Measurements from ENCODE around the gene CHST15.

The CHST15 gene

GRCh38 chr10:123999956-124000615 lies 93.3 kb downstream of the CHST15 start:
- Histone ChIP-seq H3K4me3 (no peak overlapping the region), H3K27me3 (ENCODE audit: low read depth) (no peaks in the 10 kb centered on the region), H3K36me3 (replicated peaks) (no peaks in the 10 kb centered on the region), H3K4me1 (no peaks in the 10 kb centered on the region; the same call in 1 of the 2 replicates), H3K9me3 (no peaks in the 10 kb centered on the region)
- in situ Hi-C loops (cut with MboI; ENCODE audit: low sequenced_read_pairs) = loop anchor here (5.0 kb wide), 1 partner anchor 387 kb away; no protein-coding TSS in a partner anchor
- DNase-seq (ENCODE audit: low spot score in 2 of 2) = no peak

GRCh38 chr10:123999261-123999660 lies 94.1 kb downstream of the CHST15 start:
- DNase-seq (ENCODE audit: low spot score in 2 of 2) = no peak
- Histone ChIP-seq H3K4me3 (no peak overlapping the region), H3K9me3 (no peaks in the 10 kb centered on the region), H3K4me1 (peaks cover 3% of the 10 kb centered on the region), H3K36me3 (replicated peaks) (no peaks in the 10 kb centered on the region), H3K27me3 (ENCODE audit: low read depth) (no peaks in the 10 kb centered on the region)
- in situ Hi-C loops (cut with MboI; ENCODE audit: low sequenced_read_pairs) = loop anchor here (5.0 kb wide), 1 partner anchor 388 kb away; no protein-coding TSS in a partner anchor

- DNase-seq (ENCODE audit: low spot score in 2 of 2) = no peak
- H3K4me1 ChIP-seq = peaks cover 3% of the 10 kb centered on the region
- no peaks in the 10 kb centered on the region for H3K27me3 ChIP-seq (ENCODE audit: low read depth)
- no peaks in the 10 kb centered on the region for H3K9me3 ChIP-seq
- in situ Hi-C loops (cut with MboI; ENCODE audit: low sequenced_read_pairs) = loop anchor here (5.0 kb wide), 1 partner anchor 389 kb away; no protein-coding TSS in a partner anchor
- no peaks in the 10 kb centered on the region for H3K36me3 ChIP-seq (replicated peaks)
- H3K4me3 ChIP-seq = no peak overlapping the region
These were observed 94.9 kb downstream of the CHST15 start for GRCh38 chr10:123998197-123999141.

- in situ Hi-C loops (cut with MboI; ENCODE audit: low sequenced_read_pairs) = loop anchor here (5.0 kb wide), 1 partner anchor 390 kb away; no protein-coding TSS in a partner anchor
- H3K36me3 ChIP-seq (replicated peaks) = no peaks in the 10 kb centered on the region
- no peak overlapping the region for H3K4me3 ChIP-seq
- no peak for DNase-seq (ENCODE audit: low spot score in 2 of 2)
- H3K9me3 ChIP-seq = no peaks in the 10 kb centered on the region
- peaks cover 3% of the 10 kb centered on the region for H3K4me1 ChIP-seq
- no peaks in the 10 kb centered on the region for H3K27me3 ChIP-seq (ENCODE audit: low read depth)
These were observed 95.8 kb downstream of the CHST15 start for GRCh38 chr10:123997486-123998196.

- in situ Hi-C loops (cut with MboI; ENCODE audit: low sequenced_read_pairs) = loop anchor here (5.0 kb wide), 1 partner anchor 390 kb away; no protein-coding TSS in a partner anchor
These were observed 96.4 kb downstream of the CHST15 start for GRCh38 chr10:123997013-123997412.

GRCh38 chr10:123996302-123996701 lies 97.1 kb downstream of the CHST15 start:
- H3K4me1 ChIP-seq = peaks cover 3% of the 10 kb centered on the region
- no peaks in the 10 kb centered on the region for H3K36me3 ChIP-seq (replicated peaks)
- no peaks in the 10 kb centered on the region for H3K27me3 ChIP-seq (ENCODE audit: low read depth)
- H3K9me3 ChIP-seq = no peaks in the 10 kb centered on the region
- in situ Hi-C loops (cut with MboI; ENCODE audit: low sequenced_read_pairs) = loop anchor here (5.0 kb wide), 1 partner anchor 391 kb away; no protein-coding TSS in a partner anchor
- H3K4me3 ChIP-seq = no peak overlapping the region
- no peak for DNase-seq (ENCODE audit: low spot score in 2 of 2)

More at GRCh38 chr10:123997013-123997412, 96.4 kb downstream of the CHST15 start:
- Histone ChIP-seq H3K27me3 (ENCODE audit: low read depth) (no peaks in the 10 kb centered on the region), H3K4me1 (peaks cover 3% of the 10 kb centered on the region), H3K9me3 (no peaks in the 10 kb centered on the region), H3K4me3 (no peak overlapping the region), H3K36me3 (replicated peaks) (no peaks in the 10 kb centered on the region)
- no peak for DNase-seq (ENCODE audit: low spot score in 2 of 2)

GRCh38 chr10:123995461-123996131 lies 97.8 kb downstream of the CHST15 start:
- peak; percentile 13 to 59 for DNase-seq (ENCODE audit: low spot score in 2 of 2)
- peaks cover 3% of the 10 kb centered on the region for H3K4me1 ChIP-seq
- in situ Hi-C loops (cut with MboI; ENCODE audit: low sequenced_read_pairs) = loop anchor here (5.0 kb wide), 1 partner anchor 392 kb away; no protein-coding TSS in a partner anchor
- H3K36me3 ChIP-seq (replicated peaks) = no peaks in the 10 kb centered on the region
- no peaks in the 10 kb centered on the region for H3K9me3 ChIP-seq
- H3K4me3 ChIP-seq = no peak overlapping the region
- no peaks in the 10 kb centered on the region for H3K27me3 ChIP-seq (ENCODE audit: low read depth)

- in situ Hi-C loops (cut with MboI; ENCODE audit: low sequenced_read_pairs) = loop anchor here (5.0 kb wide), 1 partner anchor 392 kb away; no protein-coding TSS in a partner anchor
- H3K4me3 ChIP-seq = no peak overlapping the region
- DNase-seq (ENCODE audit: low spot score in 2 of 2) = no peak
These were observed 98.3 kb downstream of the CHST15 start for GRCh38 chr10:123995082-123995460.

GRCh38 chr10:123994417-123995081 lies 98.8 kb downstream of the CHST15 start:
- peaks cover 3% of the 10 kb centered on the region for H3K4me1 ChIP-seq
- H3K4me3 ChIP-seq = no peak overlapping the region
- no peaks in the 10 kb centered on the region for H3K27me3 ChIP-seq (ENCODE audit: low read depth)
- no peaks in the 10 kb centered on the region for H3K9me3 ChIP-seq
- in situ Hi-C loops (cut with MboI; ENCODE audit: low sequenced_read_pairs) = loop anchor here (5.0 kb wide), 1 partner anchor 393 kb away; no protein-coding TSS in a partner anchor
- H3K36me3 ChIP-seq (replicated peaks) = no peaks in the 10 kb centered on the region
- peak; percentile 62 to 94 for DNase-seq (ENCODE audit: low spot score in 2 of 2)

More at GRCh38 chr10:123995082-123995460, 98.3 kb downstream of the CHST15 start:
- Histone ChIP-seq H3K9me3 (no peaks in the 10 kb centered on the region), H3K27me3 (ENCODE audit: low read depth) (no peaks in the 10 kb centered on the region), H3K4me1 (peaks cover 3% of the 10 kb centered on the region), H3K36me3 (replicated peaks) (no peaks in the 10 kb centered on the region)

- no peak overlapping the region for H3K4me3 ChIP-seq
- no peaks in the 10 kb centered on the region for H3K36me3 ChIP-seq (replicated peaks)
- in situ Hi-C loops (cut with MboI; ENCODE audit: low sequenced_read_pairs) = no loop called here
- no peaks in the 10 kb centered on the region for H3K9me3 ChIP-seq
- no peaks in the 10 kb centered on the region for H3K27me3 ChIP-seq (ENCODE audit: low read depth)
- DNase-seq (ENCODE audit: low spot score in 2 of 2) = no peak
- H3K4me1 ChIP-seq = peaks cover 3% of the 10 kb centered on the region
These were observed 99.6 kb downstream of the CHST15 start for GRCh38 chr10:123993534-123994416.

GRCh38 chr10:123991611-123992570 lies 101.5 kb downstream of the CHST15 start:
- no peaks in the 10 kb centered on the region for H3K36me3 ChIP-seq (replicated peaks)
- H3K4me1 ChIP-seq = peaks cover 3% of the 10 kb centered on the region
- H3K9me3 ChIP-seq = no peaks in the 10 kb centered on the region
- no peak for DNase-seq (ENCODE audit: low spot score in 2 of 2)
- H3K27me3 ChIP-seq (ENCODE audit: low read depth) = no peaks in the 10 kb centered on the region
- in situ Hi-C loops (cut with MboI; ENCODE audit: low sequenced_read_pairs) = no loop called here
- H3K4me3 ChIP-seq = no peak overlapping the region
